Endothelial cell of umbilical vein (primary cell): ENCODE results near the gene GFOD1. TPM values are rescaled to one million over a fixed set of nuclear protein-coding genes. Genes with fewer than 3 reads are reported as not detected.

Experiments
- BruUV-seq: library from RNA; stranded (reverse); fragments of 400-500 nt; replicated peaks from 2 replicates; lab custom pipeline; 2021; lab: Mats Ljungman, UMichigan
- CTCF ChIA-PET: fragments of 300-600, 350-600 bp; sonication (Branson Sonifier 250); formaldehyde crosslinking; loops from one replicate; lab custom pipeline; 2021; ENCODE audit warnings: antibody characterized with exemption, inconsistent platforms; lab: Charles Lee
- POLR2A ChIA-PET: fragments of 300-600, 350-600 bp; sonication (Branson Sonifier 250); formaldehyde crosslinking; loops from one replicate; lab custom pipeline; 2021; ENCODE audit warnings: antibody characterized with exemption, inconsistent platforms; lab: Charles Lee
- DNase-seq: peaks from one replicate; pipeline ENCODE4 v3.0.0-alpha.2; 2011; ENCODE audit warnings: low read depth, low spot score
- FAIRE-seq: peaks from 2 replicates; lab custom pipeline; 2011; peaks lifted over from hg19 to GRCh38; lab: Jason Lieb, UNC
- H2AFZ ChIP-seq: 2 replicates; pipeline ENCODE4 v1.6.0; 2012; ENCODE audit warnings: low read depth, low read length, control low read depth, inconsistent platforms
- H3K27ac ChIP-seq: 2 replicates; pipeline ENCODE4 v1.5.1; 2011; ENCODE audit warnings: low read depth, mild to moderate bottlenecking, control low read depth, low read length, moderate library complexity; ENCODE audit not compliant: insufficient read depth
- H3K27me3 ChIP-seq, 2 experiments: 2 replicates each; pipeline versions ENCODE4 v1.6.0 to v1.6.1; 2011; ENCODE audit warnings: low read length in 2 of 2, mixed read lengths in 1 of 2; ENCODE audit not compliant: control insufficient read depth in 2 of 2, insufficient read depth in 2 of 2
- H3K36me3 ChIP-seq, 2 experiments: 2 replicates in 1 of 2; 3 replicates in 1 of 2; pipeline ENCODE4 v1.5.1; 2011; ENCODE audit warnings: low read length in 2 of 2, mild to moderate bottlenecking in 1 of 2, moderate library complexity in 1 of 2; ENCODE audit not compliant: control insufficient read depth in 2 of 2, insufficient read depth in 2 of 2; ENCODE audit errors: extremely low read depth in 1 of 2
- H3K4me1 ChIP-seq: 3 replicates; pipeline ENCODE4 v1.5.1; 2011; ENCODE audit warnings: mild to moderate bottlenecking, low read length; ENCODE audit not compliant: control insufficient read depth, insufficient read depth; ENCODE audit errors: extremely low read depth
- H3K4me2 ChIP-seq: 2 replicates; pipeline ENCODE4 v1.6.1; 2011; ENCODE audit warnings: low read length, control low read depth, mixed read lengths; ENCODE audit not compliant: insufficient read depth
- H3K4me3 ChIP-seq, 3 experiments: fragments of 200-600 bp in 1 of 3; sonication (generic), shearing (Covaris generic) in 1 of 3; replicated peaks in 1 of 3; 2 replicates each; pipeline ENCODE4 v1.5.1; 2011 to 2016; ENCODE audit warnings: control low read depth in 3 of 3, low read length in 3 of 3, mild to moderate bottlenecking in 2 of 3, inconsistent platforms in 1 of 3, low read depth in 1 of 3, moderate library complexity in 1 of 3; ENCODE audit not compliant: insufficient read depth in 1 of 3
- H3K79me2 ChIP-seq: 2 replicates; pipeline ENCODE4 v1.6.0; 2012; ENCODE audit warnings: low read length, inconsistent platforms; ENCODE audit not compliant: control insufficient read depth, insufficient read depth
- H3K9ac ChIP-seq: replicated peaks from 2 replicates; pipeline ENCODE3; 2011; ENCODE audit warnings: low read length, control low read depth; ENCODE audit not compliant: insufficient read depth; ENCODE audit errors: extremely low read depth
- H3K9me1 ChIP-seq: replicated peaks from 3 replicates; pipeline ENCODE4 v1.6.0; 2011; ENCODE audit warnings: mild to moderate bottlenecking, low read length; ENCODE audit not compliant: control insufficient read depth, insufficient read depth; ENCODE audit errors: extremely low read depth
- H3K9me3 ChIP-seq: replicated peaks from 2 replicates; pipeline ENCODE4 v1.5.1; 2012; ENCODE audit warnings: low read length, inconsistent platforms; ENCODE audit not compliant: control insufficient read depth, insufficient read depth
- H4K20me1 ChIP-seq: replicated peaks from 2 replicates; pipeline ENCODE3; 2011; ENCODE audit warnings: mild to moderate bottlenecking, low read length; ENCODE audit not compliant: control insufficient read depth, insufficient read depth; ENCODE audit errors: extremely low read depth
- CTCF ChIP-seq, 2 donors: IDR thresholded peaks; 1 replicate in 1 of 2; 2 replicates in 1 of 2; pipeline ENCODE4 v1.5.1; 2011; ENCODE audit warnings: low read length in 2 of 2, mild to moderate bottlenecking in 2 of 2, moderate library complexity in 2 of 2, control low read depth in 1 of 2, inconsistent platforms in 1 of 2, low read depth in 1 of 2; ENCODE audit not compliant: insufficient read depth in 1 of 2; ENCODE audit errors: extremely low read depth in 1 of 2
- EZH2 ChIP-seq: IDR thresholded peaks from 2 replicates; pipeline ENCODE4 v1.6.1; 2012; ENCODE audit warnings: borderline replicate concordance, low read depth, mild to moderate bottlenecking, moderate library complexity, low read length, inconsistent platforms; ENCODE audit not compliant: severe bottlenecking
- FOS ChIP-seq: IDR thresholded peaks from 2 replicates; pipeline ENCODE4 v1.6.1; 2011; ENCODE audit warnings: mild to moderate bottlenecking, low read length, moderate library complexity, borderline replicate concordance; ENCODE audit not compliant: insufficient read depth
- GATA2 ChIP-seq: IDR thresholded peaks from 2 replicates; pipeline ENCODE4 v1.7.0; 2011; ENCODE audit warnings: low read depth, mild to moderate bottlenecking, moderate library complexity, mixed read lengths, low read length; ENCODE audit not compliant: insufficient read length, insufficient read depth
- JUN ChIP-seq: IDR thresholded peaks from 2 replicates; pipeline ENCODE4 v1.6.1; 2011; ENCODE audit warnings: borderline replicate concordance, low read depth; ENCODE audit not compliant: insufficient read length, insufficient read depth
- MAX ChIP-seq: IDR thresholded peaks from 2 replicates; pipeline ENCODE4 v1.6.1; 2011; ENCODE audit not compliant: insufficient read depth, insufficient read length
- MYC ChIP-seq: IDR thresholded peaks from one replicate; pipeline ENCODE4 v1.6.1; 2011; ENCODE audit warnings: mild to moderate bottlenecking, low read depth, low read length
- POLR2A ChIP-seq: IDR thresholded peaks from 2 replicates; pipeline ENCODE4 v1.6.1; 2012; ENCODE audit warnings: low read depth, mild to moderate bottlenecking, control low read depth, low read length
- POLR2AphosphoS5 ChIP-seq: IDR thresholded peaks from 2 replicates; pipeline ENCODE4 v1.6.1; 2012; ENCODE audit warnings: low read depth, mild to moderate bottlenecking, control low read depth, low read length, moderate library complexity; ENCODE audit not compliant: insufficient read depth
- dilution Hi-C: fragments of 300-500 bp; cut with MboI; formaldehyde crosslinking; loops from one replicate; pipeline ENCODE4 v1.15.0; 2019; ENCODE audit warnings: low sequenced_read_pairs; ENCODE audit not compliant: extremely low pct_ligation_motif_present
- intact Hi-C: fragments of 100-400 bp; cut with micrococcal nuclease; formaldehyde crosslinking; loops from one replicate; pipeline ENCODE4 v1.10.0; 2022
- polyA plus RNA-seq, 4 experiments: library from polyadenylated mRNA; depleted of rRNA in 3 of 4; stranded (reverse) in 3 of 4; unstranded in 1 of 4; fragments of >200 nt; gene quantifications; 2 replicates each; pipeline versions ENCODE4 v1.2.1 to v1.2.3, GENCODE V29; 2011 to 2012; ENCODE audit warnings: missing spikeins in 1 of 4
- total RNA-seq: library from RNA; stranded (reverse); gene quantifications from 2 replicates; pipeline ENCODE4 v1.2.3, GENCODE V29; 2021

Gene GFOD1
- total and polyA plus RNA-seq, 2 donors (not counting 3 experiments of a cell fraction or from before 2014, with no cell fraction given): 12.1 to 24.1 TPM

GRCh38 chr6:13451181-13451895 is 36.1 kb downstream of the GFOD1 start:
- FAIRE-seq (no peak), DNase-seq (no peak)
- dilution Hi-C loops: no loop called here
- no peak overlapping the region for H3K4me3 ChIP-seq
- H3K79me2 ChIP-seq: no peaks in the 10 kb centered on the region
- peaks cover 0 to 7% of the 10 kb centered on the region in 2 experiments for H3K36me3 ChIP-seq
- no peak overlapping the region for H3K27ac ChIP-seq
- H3K4me2 ChIP-seq: no peak overlapping the region
- BruUV-seq: no TSS peak
- no peak overlapping the region for H3K9ac ChIP-seq
- H3K9me3 ChIP-seq: no peaks in the 10 kb centered on the region
- intact Hi-C loops: no loop called here
- H3K27me3 ChIP-seq: no peaks in the 10 kb centered on the region
- no peak for TF ChIP-seq CTCF (IDR thresholded peaks at IDR 0.05; ENCODE audit: extremely low read depth in 1 of 2, insufficient read depth in 1 of 2, low read depth in 1 of 2, low read length in 2 of 2)
- no peak for TF ChIP-seq MYC
- no peak for TF ChIP-seq MAX
- TF ChIP-seq EZH2: no peak
- TF ChIP-seq POLR2AphosphoS5: no peak
- no peak for TF ChIP-seq FOS
- no peak for TF ChIP-seq GATA2
- no peak for TF ChIP-seq JUN
- TF ChIP-seq POLR2A: no peak
- peaks cover 26% of the 10 kb centered on the region for H3K4me1 ChIP-seq
- ChIA-PET CTCF (no interaction called here), POLR2A (interaction anchor here (0.8 kb wide), 1 partner anchor 35 kb away, joined by 3 read pairs; no protein-coding TSS in a partner anchor)
- no peaks in the 10 kb centered on the region for H4K20me1 ChIP-seq
- no peak overlapping the region for H2AFZ ChIP-seq
- H3K9me1 ChIP-seq: no peaks in the 10 kb centered on the region
